ENCODE measurements around the gene CST3.
"Not testable (repeated sequence)": the region's sequence is repeated elsewhere in the genome, so short reads cannot be mapped to it uniquely, and the experiment has no call there.

CST3 gene

DNA sequence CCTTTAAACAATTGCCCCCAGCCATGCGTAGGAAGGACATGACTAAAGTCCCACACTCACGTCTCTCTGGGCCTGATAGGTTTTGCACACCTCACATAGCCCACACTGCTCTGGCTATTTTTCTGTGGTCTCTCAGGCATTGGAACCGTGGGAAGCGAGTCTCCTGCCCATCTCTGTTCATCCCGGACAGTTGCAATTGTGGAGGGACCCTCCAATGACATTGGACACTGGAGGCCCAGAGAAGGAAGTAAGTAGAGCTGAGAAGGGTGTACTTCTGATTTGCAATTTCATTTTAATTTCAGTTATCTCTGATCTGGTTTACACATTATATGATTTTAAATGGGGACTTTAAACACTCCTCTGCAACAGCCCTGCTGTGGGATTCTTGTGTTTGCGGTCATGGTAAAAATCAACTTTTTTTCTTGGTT, 23.3 kb upstream of the CST3 start:
- DNase-seq (ENCODE audit: low spot score) = no peak
- TF ChIP-seq, protein P1, sequence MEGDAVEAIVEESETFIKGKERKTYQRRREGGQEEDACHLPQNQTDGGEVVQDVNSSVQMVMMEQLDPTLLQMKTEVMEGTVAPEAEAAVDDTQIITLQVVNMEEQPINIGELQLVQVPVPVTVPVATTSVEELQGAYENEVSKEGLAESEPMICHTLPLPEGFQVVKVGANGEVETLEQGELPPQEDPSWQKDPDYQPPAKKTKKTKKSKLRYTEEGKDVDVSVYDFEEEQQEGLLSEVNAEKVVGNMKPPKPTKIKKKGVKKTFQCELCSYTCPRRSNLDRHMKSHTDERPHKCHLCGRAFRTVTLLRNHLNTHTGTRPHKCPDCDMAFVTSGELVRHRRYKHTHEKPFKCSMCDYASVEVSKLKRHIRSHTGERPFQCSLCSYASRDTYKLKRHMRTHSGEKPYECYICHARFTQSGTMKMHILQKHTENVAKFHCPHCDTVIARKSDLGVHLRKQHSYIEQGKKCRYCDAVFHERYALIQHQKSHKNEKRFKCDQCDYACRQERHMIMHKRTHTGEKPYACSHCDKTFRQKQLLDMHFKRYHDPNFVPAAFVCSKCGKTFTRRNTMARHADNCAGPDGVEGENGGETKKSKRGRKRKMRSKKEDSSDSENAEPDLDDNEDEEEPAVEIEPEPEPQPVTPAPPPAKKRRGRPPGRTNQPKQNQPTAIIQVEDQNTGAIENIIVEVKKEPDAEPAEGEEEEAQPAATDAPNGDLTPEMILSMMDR (IDR thresholded peaks at IDR 0.05; ENCODE audit: extremely low read depth, missing control alignments) = no peak

DNA sequence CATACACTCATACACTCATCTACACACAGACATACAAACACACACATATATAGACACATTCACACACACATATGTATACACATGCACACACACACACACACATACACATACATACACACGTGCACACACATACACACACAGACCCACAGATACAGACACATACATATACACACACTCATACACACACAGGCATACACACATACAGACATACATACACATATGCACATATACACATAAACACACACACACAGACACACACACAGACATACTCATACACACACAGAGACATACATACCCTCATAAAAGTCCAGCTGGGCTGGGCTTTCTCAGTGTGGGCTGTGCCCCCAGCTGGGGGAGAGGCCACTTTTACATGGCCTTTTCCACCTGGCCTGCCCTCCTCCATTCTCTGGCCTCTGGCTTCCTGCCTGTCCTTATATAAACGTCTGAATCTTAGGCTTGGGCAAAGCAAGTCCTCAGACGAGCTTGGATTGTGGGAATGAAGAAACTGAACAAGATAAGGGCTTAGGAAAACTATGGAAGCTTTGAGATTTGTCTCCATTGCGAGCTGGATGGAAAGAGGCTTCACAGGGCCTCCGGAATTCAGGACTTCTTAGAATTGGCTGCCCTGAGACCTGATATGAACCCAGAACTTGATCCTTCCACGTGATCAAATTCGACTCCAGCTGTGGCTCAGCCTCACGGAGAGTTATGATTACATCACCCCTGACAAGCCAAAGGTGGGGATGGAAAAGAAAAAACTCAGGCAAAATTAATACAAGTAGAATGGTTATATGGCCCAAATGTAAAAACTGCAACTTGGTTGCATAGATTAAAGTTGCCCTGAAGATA, 22.5 kb upstream of the CST3 start:
- TF ChIP-seq, protein P1 (IDR thresholded peaks at IDR 0.05; ENCODE audit: extremely low read depth, missing control alignments) = no peak
- DNase-seq (ENCODE audit: low spot score) = no peak

DNA sequence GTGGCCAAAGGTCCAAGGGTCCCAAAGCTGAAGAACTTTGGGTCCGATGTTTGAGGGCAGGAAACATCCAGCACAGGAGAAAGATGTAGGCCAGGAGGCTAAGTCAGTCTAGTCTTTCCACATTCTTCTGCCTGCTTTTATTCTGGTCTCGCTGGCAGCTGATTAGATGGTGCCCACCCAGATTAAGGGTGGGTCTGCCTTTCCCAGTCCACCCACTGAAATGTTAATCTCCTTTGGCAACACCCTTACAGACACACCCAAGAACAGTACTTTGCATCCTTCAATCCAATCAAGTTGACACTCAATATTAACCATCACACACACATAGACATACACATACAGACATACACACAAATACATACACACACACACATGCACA, 21.8 kb upstream of the CST3 start:
- not testable (repeated sequence) for DNase-seq (ENCODE audit: low spot score)

DNA sequence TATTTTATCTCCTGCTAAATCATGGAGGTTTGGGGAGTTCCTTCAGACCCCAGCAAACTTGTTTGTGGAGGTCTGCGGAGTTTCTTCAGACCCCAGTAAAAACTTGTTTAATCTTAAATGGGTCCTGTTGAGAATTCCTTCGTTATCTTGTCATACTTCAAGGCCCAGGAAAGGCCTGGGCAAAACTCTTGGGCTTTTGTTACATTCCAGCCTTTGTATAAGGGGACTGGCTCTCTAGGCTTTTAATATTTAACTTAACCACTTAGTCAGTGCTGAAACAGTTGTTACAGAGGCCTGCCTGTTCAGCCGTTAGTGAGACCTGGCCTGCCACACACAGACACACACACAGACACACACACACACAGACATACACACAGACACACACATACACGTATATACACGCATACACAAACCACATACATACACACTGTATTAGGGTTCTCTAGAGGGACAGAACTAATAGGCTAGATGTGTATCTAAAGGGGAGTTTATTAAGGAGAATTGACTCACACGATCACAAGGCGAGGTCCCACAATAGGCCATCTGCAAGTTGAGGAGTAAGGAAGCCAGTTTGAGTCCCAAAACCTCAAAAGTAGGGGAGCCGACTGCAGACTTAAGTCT, 21.3 kb upstream of the CST3 start:
- TF ChIP-seq, protein P1 (IDR thresholded peaks at IDR 0.05; ENCODE audit: extremely low read depth, missing control alignments) = no peak
- no peak for DNase-seq (ENCODE audit: low spot score)

DNA sequence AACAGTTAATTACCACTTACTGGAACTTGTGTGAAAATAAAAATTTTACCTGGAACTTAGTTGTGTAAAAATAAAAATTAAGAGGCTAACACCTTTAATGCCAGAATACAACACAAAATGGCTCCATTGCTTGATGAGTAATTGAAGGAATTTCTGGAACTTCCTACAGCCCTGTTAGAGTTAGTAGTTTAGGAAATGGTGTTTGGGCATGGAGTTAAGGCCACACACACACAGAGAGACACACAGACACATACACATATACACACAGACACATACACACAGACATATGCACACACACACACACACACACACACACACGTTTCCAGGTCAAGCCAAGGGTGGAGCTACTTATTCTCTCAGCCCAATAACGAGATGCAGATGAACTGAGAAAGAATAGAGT, 20.6 kb upstream of the CST3 start:
- no peak for DNase-seq (ENCODE audit: low spot score)
- TF ChIP-seq, protein P1 (IDR thresholded peaks at IDR 0.05; ENCODE audit: extremely low read depth, missing control alignments) = no peak

DNA sequence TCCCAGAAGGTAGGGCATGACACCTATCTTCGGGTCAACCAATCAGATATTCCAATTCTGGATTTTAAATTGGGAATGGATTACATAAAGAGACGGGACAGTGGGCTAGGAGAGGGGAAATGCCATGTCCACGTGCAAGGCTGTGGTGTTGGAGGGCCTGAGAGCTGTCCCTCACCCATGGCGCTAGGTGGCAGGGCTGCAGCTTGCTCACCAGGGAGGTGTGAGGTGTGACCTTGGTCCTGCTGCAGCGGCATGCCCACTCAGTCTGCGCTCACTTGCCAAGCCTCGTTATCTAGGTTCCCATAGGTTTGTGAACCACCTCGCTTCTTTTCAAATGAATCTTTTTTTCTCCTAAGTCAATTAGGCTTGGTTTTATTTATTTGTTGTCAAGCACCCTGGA, 19.4 kb upstream of the CST3 start:
- DNase-seq (ENCODE audit: low spot score) = no peak
- TF ChIP-seq, protein P1 (IDR thresholded peaks at IDR 0.05; ENCODE audit: extremely low read depth, missing control alignments) = no peak

DNA sequence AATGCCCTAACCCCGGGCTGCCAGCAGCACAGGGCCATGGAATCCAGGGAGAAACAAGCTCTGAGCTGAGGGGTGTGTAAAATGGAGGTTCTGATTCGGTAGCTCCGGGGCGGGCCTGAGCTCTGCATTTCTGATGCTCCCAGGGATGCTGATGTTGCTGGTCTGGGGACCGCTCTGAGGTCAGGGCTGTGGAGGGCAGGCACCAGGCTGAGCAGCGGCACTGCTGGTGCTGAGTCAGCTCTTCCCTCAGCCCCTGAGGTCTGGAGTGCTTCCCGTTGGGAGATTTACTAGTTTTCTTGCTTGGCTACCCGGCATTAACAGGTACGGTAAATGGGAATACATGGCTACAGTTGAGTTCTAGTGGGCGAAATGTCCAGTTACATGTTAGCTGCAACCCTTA, 18.6 kb upstream of the CST3 start:
- TF ChIP-seq, protein P1 (IDR thresholded peaks at IDR 0.05; ENCODE audit: extremely low read depth, missing control alignments) = no peak
- DNase-seq (ENCODE audit: low spot score) = no peak
